HG02870 (cell line): ENCODE measurements around the gene MICOS13.
"Not testable (repeated sequence)": the region's sequence is repeated elsewhere in the genome, so short reads cannot be mapped to it uniquely, and the experiment has no call there.

ENCODE experiments used
- ATAC-seq: cut with Tn5 transposase; IDR thresholded peaks from one replicate; pipeline ENCODE4 v1.9.1; 2021; ENCODE audit warnings: mild to moderate bottlenecking, moderate library complexity; ENCODE audit not compliant: unreplicated experiment

The MICOS13 gene

GRCh38 chr19:5700455-5701092 lies 20.3 kb upstream of the MICOS13 start:
- ATAC-seq, result no peak

GRCh38 chr19:5698635-5699422 lies 18.5 kb upstream of the MICOS13 start:
- ATAC-seq, result no peak

DNA sequence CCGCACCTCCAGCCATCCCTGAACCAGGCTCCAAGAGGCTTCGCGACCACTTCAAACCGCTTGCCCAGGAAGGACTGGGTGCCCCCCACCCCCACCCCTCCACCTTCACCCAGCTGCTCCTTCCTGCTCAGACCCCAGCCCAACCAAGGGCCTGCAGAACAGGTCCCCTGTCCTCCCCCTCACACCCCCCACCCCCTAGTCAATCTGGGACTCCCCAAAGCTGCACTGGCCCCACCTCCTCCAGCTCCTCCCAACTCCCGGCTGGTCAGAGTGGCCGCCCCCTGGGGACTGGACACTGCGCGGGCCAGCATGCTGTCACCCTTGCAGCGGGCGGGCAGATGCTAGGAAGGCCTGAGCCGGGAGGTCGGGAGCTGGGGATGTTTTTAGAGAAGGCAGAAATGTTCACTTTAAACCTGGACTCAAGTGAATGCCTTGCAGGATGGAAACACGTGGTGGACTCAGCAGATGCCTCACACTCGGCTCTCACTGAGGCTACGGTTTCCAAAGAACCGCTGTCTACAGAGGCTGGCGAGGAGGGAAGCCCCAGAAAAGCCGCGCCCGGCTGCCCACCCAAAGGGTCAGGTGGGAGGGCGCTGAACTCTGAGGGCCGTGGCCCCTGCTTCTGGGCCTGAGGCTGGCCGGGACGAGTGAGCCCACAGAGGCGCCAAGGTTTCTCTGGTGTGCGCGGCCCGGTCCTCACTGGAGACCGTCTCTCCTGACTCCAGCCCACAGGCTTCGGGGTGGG lies 17.7 kb upstream of the MICOS13 start:
- no peak for ATAC-seq

DNA sequence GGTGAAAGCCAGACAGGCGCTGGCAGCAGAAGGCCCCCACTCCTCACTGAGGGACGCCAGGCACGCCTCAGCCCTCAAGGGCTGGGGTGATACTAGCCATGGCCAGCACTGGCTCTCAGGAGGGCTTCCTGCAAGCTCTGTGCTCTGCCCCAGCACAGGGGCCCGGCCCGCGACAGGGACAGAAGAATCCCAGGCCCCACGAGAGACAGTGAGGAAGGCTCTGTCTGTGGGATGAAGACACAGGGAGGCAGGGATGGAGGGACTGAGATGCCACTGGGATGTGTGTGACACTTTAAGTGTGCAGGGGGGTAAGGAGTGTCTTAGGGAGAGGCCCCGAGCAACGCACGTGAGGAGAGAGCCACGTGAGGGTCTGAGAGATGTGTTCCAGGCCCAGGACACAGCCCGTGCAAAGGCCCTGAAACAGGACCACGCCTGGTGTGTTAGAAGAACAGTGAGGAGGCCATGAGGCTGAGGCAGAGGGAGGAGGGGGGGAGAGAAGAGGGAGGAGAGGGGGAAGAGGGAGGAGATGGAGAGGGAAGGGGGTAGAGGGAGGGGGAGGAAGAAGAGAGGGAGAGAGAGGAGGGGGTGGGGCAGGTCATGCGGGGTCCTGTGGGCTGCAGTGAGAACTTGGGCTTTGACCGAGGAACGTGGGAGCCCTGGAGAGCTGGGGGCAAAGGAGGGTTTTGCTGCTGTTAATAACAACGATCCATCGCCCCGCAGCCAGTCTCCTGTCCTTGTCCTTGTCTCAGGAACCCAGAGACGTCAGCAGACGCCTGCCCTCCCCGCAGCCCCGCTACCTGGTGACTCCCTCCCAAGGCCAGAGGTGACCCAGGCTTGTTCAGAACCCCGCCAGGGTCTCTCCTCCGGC lies 16.9 kb upstream of the MICOS13 start:
- no peak for ATAC-seq

- no peak for ATAC-seq
Observed at GRCh38 chr19:5696196-5697021, 16.1 kb upstream of the MICOS13 start.

DNA sequence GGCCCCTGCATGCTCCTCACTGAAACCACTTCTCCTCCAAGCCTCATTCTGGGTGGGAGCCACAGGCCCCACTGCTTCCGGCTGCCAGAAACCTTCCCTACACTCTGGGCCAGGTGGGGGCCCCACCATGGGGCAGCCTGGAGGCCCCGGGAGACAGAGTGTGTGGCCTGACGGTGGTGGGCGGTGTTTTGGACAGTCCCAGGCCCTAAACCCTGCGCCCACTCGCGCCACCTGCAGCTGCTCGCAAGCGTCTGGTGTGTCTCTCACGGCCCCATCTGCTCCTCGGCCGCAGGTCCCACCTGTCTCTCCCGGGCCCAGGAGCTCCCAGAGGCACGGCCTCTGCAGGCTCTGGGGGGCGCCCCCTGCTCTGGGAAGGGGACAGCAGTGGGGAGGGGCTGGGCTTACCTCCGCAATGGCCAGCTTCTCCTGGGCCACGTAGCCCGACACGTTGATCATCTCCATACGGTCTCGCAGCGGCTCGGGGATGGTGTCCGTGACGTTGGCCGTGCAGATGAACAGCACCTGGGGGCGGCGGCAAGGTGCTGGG lies 15.4 kb upstream of the MICOS13 start:
- ATAC-seq, result no peak

GRCh38 chr19:5694956-5695648 lies 14.8 kb upstream of the MICOS13 start:
- no peak for ATAC-seq

DNA sequence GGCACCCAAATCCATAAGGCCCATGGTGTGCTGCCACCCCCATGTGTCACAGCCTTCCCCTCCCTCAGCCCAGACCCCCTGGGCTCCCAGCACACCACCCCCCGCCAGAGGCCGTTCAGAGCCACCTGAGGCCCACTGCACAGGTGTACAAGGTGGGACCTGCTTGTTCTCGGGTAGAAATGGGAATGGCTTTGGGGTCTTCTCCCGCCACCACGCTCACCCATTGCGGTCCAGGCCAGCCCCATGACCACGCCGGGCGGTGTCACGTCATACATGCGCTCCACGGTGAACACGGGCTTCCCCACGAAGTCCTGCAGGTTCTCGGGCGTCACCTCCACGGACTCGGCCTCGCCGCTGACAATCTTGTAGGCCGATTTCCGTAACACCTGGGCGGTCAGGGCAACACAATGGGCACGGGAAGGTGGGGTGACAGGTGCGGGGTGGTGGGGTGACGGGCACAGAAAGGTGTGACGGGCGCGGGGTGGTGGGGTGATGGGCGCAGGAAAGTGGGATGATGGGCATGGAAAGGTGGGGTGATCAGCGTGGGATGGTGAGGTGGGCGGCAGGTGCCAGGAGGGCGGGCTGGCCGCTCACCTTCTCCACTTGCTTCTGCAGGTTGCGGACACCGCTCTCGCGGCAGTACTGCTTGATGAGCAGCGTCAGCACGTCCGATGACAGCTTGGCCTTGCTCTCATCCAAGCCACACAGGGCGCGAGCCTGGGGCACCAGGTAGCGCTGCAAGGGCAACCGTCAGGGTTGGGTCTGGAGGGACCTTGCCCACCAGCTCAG lies 14.0 kb upstream of the MICOS13 start:
- ATAC-seq, result no peak

GRCh38 chr19:5693195-5694166 lies 13.2 kb upstream of the MICOS13 start:
- no peak for ATAC-seq

- no peak for ATAC-seq
Observed at GRCh38 chr19:5692723-5693194, 12.4 kb upstream of the MICOS13 start.

GRCh38 chr19:5691822-5692722 lies 11.8 kb upstream of the MICOS13 start:
- no peak for ATAC-seq

GRCh38 chr19:5690955-5691821 lies 10.9 kb upstream of the MICOS13 start:
- no peak for ATAC-seq

DNA sequence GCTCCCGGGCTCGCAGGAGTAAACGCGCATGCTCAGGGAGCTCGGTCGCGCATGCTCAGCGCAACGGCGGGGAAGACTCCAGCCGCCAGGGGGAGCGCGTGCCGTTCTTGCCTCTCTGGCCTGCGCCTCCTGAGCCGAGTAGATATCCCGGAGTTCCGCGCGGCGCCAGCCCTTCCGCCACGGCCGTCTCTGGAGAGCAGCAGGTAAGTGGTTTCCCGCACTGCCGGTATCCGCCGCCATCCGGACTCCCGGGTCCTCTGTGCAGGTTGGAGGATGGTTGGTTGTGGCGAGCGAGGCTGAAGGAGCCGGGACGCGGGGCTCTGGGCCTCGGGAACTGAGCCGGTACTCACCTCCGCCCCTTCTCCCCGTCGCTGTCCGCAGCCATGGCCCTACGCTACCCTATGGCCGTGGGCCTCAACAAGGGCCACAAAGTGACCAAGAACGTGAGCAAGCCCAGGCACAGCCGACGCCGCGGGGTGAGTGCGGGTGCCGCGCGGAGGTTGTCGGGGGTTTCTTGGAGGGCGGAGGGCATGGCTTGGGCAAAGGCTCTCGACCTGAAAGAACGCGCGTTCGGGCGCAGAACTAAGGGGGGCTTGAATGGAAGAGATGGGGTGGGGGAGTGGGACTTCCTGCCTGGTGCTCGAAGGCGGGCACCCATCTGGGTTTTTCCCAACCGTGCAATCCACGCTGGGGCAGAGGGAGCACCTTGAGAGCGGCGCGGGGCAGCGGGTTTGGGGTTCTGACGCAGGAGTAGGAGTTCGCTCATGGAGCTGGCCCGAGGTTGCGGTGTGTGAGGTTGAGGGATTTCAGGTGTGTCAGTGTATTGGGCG lies 10.0 kb upstream of the MICOS13 start, which contains the start of gene RPL36:
Gene RPL36 (plus strand): TSS at position 171 of the 830 bp plus-strand sequence. CDS start 213 bp downstream, at position 384.
- peak; percentile 33 for ATAC-seq

DNA sequence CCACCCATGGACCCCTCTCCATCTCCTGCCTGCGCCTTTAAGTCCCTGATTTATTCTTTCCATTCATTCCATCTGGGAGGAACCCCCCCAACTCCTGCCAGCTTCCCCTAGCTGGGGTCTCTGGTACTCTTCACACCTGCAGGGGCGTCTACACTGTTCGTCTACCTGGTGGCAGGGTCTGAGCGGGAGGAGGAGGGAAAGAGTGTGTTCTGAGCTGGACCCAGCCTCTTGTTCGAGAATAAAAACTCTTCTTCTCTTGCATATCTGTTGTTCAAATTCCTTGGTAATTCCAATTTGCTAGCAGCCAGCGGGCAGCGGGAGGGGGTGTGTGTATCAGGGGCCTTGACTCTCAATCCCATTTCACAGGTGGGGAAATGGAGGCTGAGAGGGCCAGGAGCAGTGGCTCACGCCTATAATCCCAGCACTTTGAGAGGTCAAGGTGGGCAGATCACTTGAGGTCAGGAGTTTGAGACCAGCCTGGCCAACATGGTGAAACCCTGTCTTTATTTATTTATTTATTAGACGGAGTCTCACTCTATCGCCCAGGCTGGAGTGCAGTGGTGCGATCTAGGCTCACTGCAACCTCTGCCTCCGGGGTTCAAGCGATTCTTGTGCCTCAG lies 8.1 kb upstream of the MICOS13 start:
- not testable (repeated sequence) for ATAC-seq
